Mesenchymal stem cell (in vitro differentiated cells and primary cell): Measurements from ENCODE around the gene NLK.

Experiments
- DNase-seq: peaks from one replicate; pipeline ENCODE4 v3.0.0-alpha.2; 2013
- H2AFZ ChIP-seq: one replicate; pipeline ENCODE4 v1.6.1; 2013; ENCODE audit warnings: low read depth, mild to moderate bottlenecking, control low read depth, inconsistent platforms, low read length, moderate library complexity
- H2AK5ac ChIP-seq: 2 replicates; pipeline ENCODE4 v1.6.1; 2013; ENCODE audit warnings: low read length, moderate library complexity, mild to moderate bottlenecking, inconsistent platforms; ENCODE audit not compliant: severe bottlenecking
- H2BK120ac ChIP-seq: one replicate; pipeline ENCODE4 v1.6.1; 2013; ENCODE audit warnings: low read depth, mild to moderate bottlenecking, inconsistent platforms, low read length, moderate library complexity
- H2BK12ac ChIP-seq, 2 experiments: one replicate each; pipeline ENCODE4 v1.6.1; 2013; ENCODE audit warnings: inconsistent platforms in 2 of 2, low read length in 2 of 2, mild to moderate bottlenecking in 2 of 2, moderate library complexity in 2 of 2, control low read depth in 1 of 2
- H2BK15ac ChIP-seq: one replicate; pipeline ENCODE4 v1.6.1; 2013; ENCODE audit warnings: mild to moderate bottlenecking, low read depth, inconsistent platforms; ENCODE audit not compliant: poor library complexity, severe bottlenecking
- H2BK5ac ChIP-seq: 2 replicates; pipeline ENCODE4 v1.6.1; 2013; ENCODE audit warnings: low read depth, mild to moderate bottlenecking, low read length, control low read depth, inconsistent platforms; ENCODE audit not compliant: poor library complexity, severe bottlenecking
- H3K14ac ChIP-seq, 2 experiments: one replicate each; pipeline ENCODE4 v1.6.1; 2013; ENCODE audit warnings: inconsistent platforms in 2 of 2, low read length in 2 of 2, control low read depth in 1 of 2, mild to moderate bottlenecking in 1 of 2, moderate library complexity in 1 of 2
- H3K18ac ChIP-seq, 2 experiments: one replicate each; pipeline ENCODE4 v1.6.1; 2013; ENCODE audit warnings: inconsistent platforms in 2 of 2, low read length in 2 of 2, control low read depth in 1 of 2, low read depth in 1 of 2, mild to moderate bottlenecking in 1 of 2
- H3K23ac ChIP-seq, 2 experiments: one replicate each; pipeline ENCODE4 v1.6.1; 2013; ENCODE audit warnings: inconsistent platforms in 2 of 2, low read length in 2 of 2, mild to moderate bottlenecking in 2 of 2, moderate library complexity in 2 of 2, control low read depth in 1 of 2
- H3K27ac ChIP-seq: 2 replicates; pipeline ENCODE4 v1.5.1; 2013; ENCODE audit warnings: mild to moderate bottlenecking, moderate library complexity, low read length, control low read depth, inconsistent platforms; ENCODE audit not compliant: poor library complexity, severe bottlenecking
- H3K27me3 ChIP-seq, 2 experiments: 2 replicates each; pipeline versions ENCODE4 v1.6.1 to v1.7.0; 2013; ENCODE audit warnings: low read length in 2 of 2, mild to moderate bottlenecking in 2 of 2, moderate library complexity in 2 of 2, control low read depth in 1 of 2, inconsistent platforms in 1 of 2; ENCODE audit not compliant: control insufficient read depth in 1 of 2, insufficient read depth in 1 of 2
- H3K36me3 ChIP-seq, 2 experiments: 2 replicates each; pipeline versions ENCODE4 v1.6.1 to v1.7.0; 2013; ENCODE audit warnings: low read length in 2 of 2, control low read depth in 1 of 2, inconsistent platforms in 1 of 2, low read depth in 1 of 2, mild to moderate bottlenecking in 1 of 2; ENCODE audit not compliant: insufficient read depth in 2 of 2, control insufficient read depth in 1 of 2
- H3K4ac ChIP-seq, 2 experiments: one replicate each; pipeline ENCODE4 v1.6.1; 2013; ENCODE audit warnings: inconsistent platforms in 2 of 2, low read length in 2 of 2, mild to moderate bottlenecking in 2 of 2, moderate library complexity in 2 of 2, control low read depth in 1 of 2, low read depth in 1 of 2
- H3K4me1 ChIP-seq: 2 replicates; pipeline ENCODE4 v1.6.1; 2013; ENCODE audit warnings: low read depth, low read length, control low read depth; ENCODE audit not compliant: control insufficient read depth, insufficient read depth
- H3K4me2 ChIP-seq: 2 replicates; pipeline ENCODE4 v1.6.1; 2013; ENCODE audit warnings: low read length, mild to moderate bottlenecking, inconsistent platforms; ENCODE audit not compliant: poor library complexity, severe bottlenecking
- H3K4me3 ChIP-seq, 2 experiments: 2 replicates each; pipeline versions ENCODE4 v1.5.1 to v1.7.0; 2013; ENCODE audit warnings: low read length in 2 of 2, mild to moderate bottlenecking in 2 of 2, control low read depth in 1 of 2, low read depth in 1 of 2; ENCODE audit not compliant: insufficient read depth in 1 of 2
- H3K79me1 ChIP-seq: replicated peaks from 2 replicates; pipeline ENCODE4 v1.6.1; 2013; ENCODE audit warnings: mild to moderate bottlenecking, control low read depth, low read length, inconsistent platforms; ENCODE audit not compliant: poor library complexity, severe bottlenecking
- H3K9ac ChIP-seq: 2 replicates; pipeline ENCODE4 v1.7.0; 2013; ENCODE audit warnings: mild to moderate bottlenecking, low read length, moderate library complexity
- H3K9me3 ChIP-seq: 2 replicates; pipeline ENCODE4 v1.7.0; 2013; ENCODE audit warnings: mild to moderate bottlenecking, low read length; ENCODE audit not compliant: control insufficient read depth
- H4K8ac ChIP-seq: one replicate; pipeline ENCODE4 v1.6.1; 2013; ENCODE audit warnings: inconsistent platforms, mild to moderate bottlenecking, low read length, moderate library complexity
- H4K91ac ChIP-seq: one replicate; pipeline ENCODE4 v1.6.1; 2013; ENCODE audit warnings: mild to moderate bottlenecking, low read length, inconsistent platforms
- WGBS: methylation state at CpG from one replicate; pipeline ENCODE4 v1.1.7; 2013; ENCODE audit warnings: mixed read lengths; 5-methylcytosine and 5-hydroxymethylcytosine counted together

NLK gene

DNA sequence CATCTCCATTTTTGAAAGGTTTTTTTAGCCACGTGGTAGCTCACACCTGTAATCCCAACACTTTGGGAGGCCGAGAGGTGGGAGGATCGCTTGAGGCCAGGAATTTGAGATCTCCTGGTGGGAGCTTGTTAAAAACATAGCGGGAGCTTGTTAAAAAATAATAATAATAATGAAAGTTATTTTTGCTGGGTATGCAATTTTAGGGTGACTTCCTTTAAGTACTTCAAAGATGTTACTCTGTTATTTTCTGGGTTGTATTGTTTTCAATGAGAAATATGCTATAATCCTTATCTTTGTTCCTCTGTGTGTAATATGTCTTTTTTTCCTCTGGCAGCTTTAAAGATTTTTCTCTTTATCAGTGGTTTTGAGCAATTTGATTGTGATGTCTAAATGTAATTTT is 48.1 kb downstream of the NLK start:
- Histone ChIP-seq H2AK5ac (no peak overlapping the region), H2BK15ac (no peak overlapping the region), H4K91ac (no peak overlapping the region), H2AFZ (no peak overlapping the region), H3K27me3 (no peaks in the 10 kb centered on the region), H3K27ac (no peak overlapping the region), H2BK5ac (no peak overlapping the region), H3K4me1 (peaks cover 1% of the 10 kb centered on the region), H3K4ac (no peak overlapping the region), H3K14ac (no peak overlapping the region), H3K4me3 (no peak overlapping the region), H3K79me1 (peaks cover 2% of the 10 kb centered on the region), H3K18ac (no peak overlapping the region), H3K9ac (no peak overlapping the region), H3K9me3 (no peaks in the 10 kb centered on the region), H3K36me3 (no peaks in the 10 kb centered on the region), H3K23ac (no peak overlapping the region), H2BK12ac (no peak overlapping the region), H2BK120ac (no peak overlapping the region), H3K4me2 (no peak overlapping the region), H4K8ac (no peak overlapping the region)
- WGBS, result 93% methylated on average over 4 of the region's 4 CpGs
- DNase-seq, result no peak

DNA sequence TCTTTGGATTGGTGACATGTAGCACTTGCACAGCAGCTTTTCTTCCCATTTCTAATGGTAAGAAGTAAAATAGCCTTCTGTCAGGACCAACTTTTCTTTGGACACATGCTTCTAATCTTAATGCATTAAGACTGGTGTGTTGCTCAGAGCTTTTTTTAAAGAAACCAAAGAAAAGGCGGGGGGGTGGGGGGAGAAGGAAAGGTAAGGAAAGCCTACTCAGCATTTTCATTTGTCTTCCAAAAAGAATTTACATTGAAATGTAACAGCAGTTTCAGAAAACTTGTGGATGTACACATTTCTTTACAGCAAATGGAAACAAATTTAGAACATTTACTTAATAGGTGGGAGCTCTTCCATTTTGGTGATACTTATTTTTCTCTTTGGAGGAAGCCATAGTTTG is 49.6 kb downstream of the NLK start:
- Histone ChIP-seq H2AFZ (no peak overlapping the region), H2BK5ac (no peak overlapping the region)

DNA sequence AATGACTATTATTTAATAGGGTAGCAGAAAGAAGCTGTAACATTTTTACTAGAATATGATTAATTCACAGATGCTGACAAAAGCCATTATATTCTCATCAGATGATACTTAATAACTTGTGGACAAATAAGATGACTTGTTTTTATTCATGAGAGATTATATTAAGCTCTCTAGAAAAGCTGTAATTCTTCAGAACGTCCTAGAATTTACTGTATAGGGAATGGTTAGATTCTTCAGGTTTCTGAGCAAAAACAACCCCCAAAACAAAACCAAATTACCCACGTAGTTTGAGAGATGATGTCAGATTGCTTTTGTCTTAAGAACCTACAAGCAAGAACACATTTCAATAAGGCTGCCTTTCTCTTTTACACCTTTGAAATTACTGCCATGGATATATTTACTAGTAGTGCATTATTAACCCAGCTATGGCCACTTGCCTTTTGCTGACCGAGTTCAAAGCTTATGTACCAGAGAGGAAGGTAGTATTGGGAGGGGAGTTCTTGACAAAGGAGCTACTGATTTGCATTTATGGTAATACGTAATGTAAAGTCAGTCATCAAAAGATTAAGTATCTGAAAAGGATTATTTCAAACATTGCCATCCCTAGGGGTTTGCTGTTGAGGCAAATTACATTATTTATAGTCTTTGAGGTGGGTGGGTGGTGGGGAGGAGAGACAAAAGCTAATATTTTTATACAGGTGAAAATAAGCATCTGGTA is 51.7 kb downstream of the NLK start:
- H3K9me3 ChIP-seq, result no peaks in the 10 kb centered on the region
- H3K4me2 ChIP-seq, result no peak overlapping the region
- no peak overlapping the region for H3K9ac ChIP-seq
- peaks cover 4% of the 10 kb centered on the region for H3K79me1 ChIP-seq
- H3K23ac ChIP-seq, result no peak overlapping the region
- WGBS, result 100% methylated on average over 2 of the region's 4 CpGs
- H4K91ac ChIP-seq, result no peak overlapping the region
- no peak overlapping the region for H2AK5ac ChIP-seq
- H3K4ac ChIP-seq, result no peak overlapping the region
- no peak overlapping the region for H3K27ac ChIP-seq
- H2BK12ac ChIP-seq, result no peak overlapping the region
- H4K8ac ChIP-seq, result no peak overlapping the region
- no peaks in the 10 kb centered on the region for H3K36me3 ChIP-seq
- H3K18ac ChIP-seq, result no peak overlapping the region
- no peak overlapping the region for H2AFZ ChIP-seq
- no peak overlapping the region for H3K4me3 ChIP-seq
- no peak overlapping the region for H2BK15ac ChIP-seq
- H3K14ac ChIP-seq, result no peak overlapping the region
- no peak for DNase-seq
- H3K27me3 ChIP-seq, result no peaks in the 10 kb centered on the region
- H2BK120ac ChIP-seq, result no peak overlapping the region
- no peaks in the 10 kb centered on the region for H3K4me1 ChIP-seq
- no peak overlapping the region for H2BK5ac ChIP-seq

More for the DNA sequence above, 49.6 kb downstream of the NLK start:
- Histone ChIP-seq H3K9ac (no peak overlapping the region), H2BK15ac (no peak overlapping the region), H3K27me3 (no peaks in the 10 kb centered on the region), H2BK120ac (no peak overlapping the region), H3K14ac (no peak overlapping the region), H2BK12ac (no peak overlapping the region), H3K4ac (no peak overlapping the region), H3K23ac (no peak overlapping the region), H2AK5ac (no peak overlapping the region), H3K36me3 (no peaks in the 10 kb centered on the region), H3K4me1 (no peaks in the 10 kb centered on the region), H3K79me1 (peaks cover 2% of the 10 kb centered on the region), H4K91ac (no peak overlapping the region), H3K18ac (no peak overlapping the region), H3K9me3 (no peaks in the 10 kb centered on the region), H3K27ac (no peak overlapping the region), H3K4me2 (no peak overlapping the region), H3K4me3 (no peak overlapping the region), H4K8ac (no peak overlapping the region)
- no peak for DNase-seq
- 100% methylated on average over 1 of the region's 1 CpG for WGBS

DNA sequence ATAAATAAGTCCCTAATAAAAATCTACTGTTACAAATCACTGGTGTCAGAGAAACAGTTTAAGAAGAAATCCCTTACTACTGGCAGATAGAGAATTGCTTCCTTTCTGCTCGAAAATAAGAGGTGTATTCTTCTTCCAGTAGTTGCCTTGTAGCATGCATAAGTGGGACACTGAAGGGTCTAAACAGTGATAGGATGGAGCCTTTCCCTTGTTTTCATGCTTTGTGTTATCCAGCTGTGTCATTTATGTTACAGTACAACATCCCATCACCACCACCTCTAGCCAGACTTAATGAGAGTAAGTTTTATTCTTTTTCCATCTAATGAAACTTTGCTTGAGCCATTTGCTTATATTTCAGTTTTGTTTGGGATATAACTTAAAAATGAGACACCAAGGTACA is 54.3 kb downstream of the NLK start:
- H2BK12ac ChIP-seq, result no peak overlapping the region
- H2BK15ac ChIP-seq, result no peak overlapping the region
- H4K91ac ChIP-seq, result no peak overlapping the region
- H3K4ac ChIP-seq, result no peak overlapping the region
- H3K23ac ChIP-seq, result no peak overlapping the region
- no peak overlapping the region for H3K4me3 ChIP-seq
- WGBS, result no CpG with 5 or more reads among the region's 1 CpG
- H3K36me3 ChIP-seq, result no peaks in the 10 kb centered on the region
- H2AK5ac ChIP-seq, result no peak overlapping the region
- no peaks in the 10 kb centered on the region for H3K4me1 ChIP-seq
- DNase-seq, result no peak
- no peak overlapping the region for H3K18ac ChIP-seq
- H3K9me3 ChIP-seq, result peaks cover 1% of the 10 kb centered on the region
- H4K8ac ChIP-seq, result no peak overlapping the region
- H3K79me1 ChIP-seq, result peaks cover 5% of the 10 kb centered on the region
- H3K27ac ChIP-seq, result no peak overlapping the region
- no peak overlapping the region for H3K4me2 ChIP-seq
- no peak overlapping the region for H2BK5ac ChIP-seq
- no peak overlapping the region for H3K14ac ChIP-seq
- no peak overlapping the region for H2BK120ac ChIP-seq
- H3K9ac ChIP-seq, result no peak overlapping the region
- no peaks in the 10 kb centered on the region for H3K27me3 ChIP-seq
- H2AFZ ChIP-seq, result no peak overlapping the region
